Body of pancreas (tissue), 4 donors: Measurements from ENCODE around the gene BTAF1. TPM values are rescaled to one million over a fixed set of nuclear protein-coding genes. Genes with fewer than 3 reads are reported as not detected.
"Not testable (repeated sequence)": the region's sequence is repeated elsewhere in the genome, so short reads cannot be mapped to it uniquely, and the experiment has no call there.

ENCODE experiments used
- ATAC-seq: fragments of 150-250 bp; one replicate; pipeline ENCODE4 v1.9.1; 2016
- DNase-seq, 4 donors: peaks; one replicate each; pipeline ENCODE4 v3.0.0-alpha.2; 2019
- H3K27ac ChIP-seq, 4 donors: fragments of 200-600 bp; sonication (generic); 1 replicate in 3 of 4; 2 replicates in 1 of 4; pipeline versions ENCODE4 v1.5.1 to v1.6.1; 2016 to 2019; ENCODE audit warnings: mild to moderate bottlenecking in 1 of 4, mixed read lengths in 1 of 4, moderate library complexity in 1 of 4
- H3K27me3 ChIP-seq, 2 donors: fragments of 200-600 bp; sonication (generic); one replicate each; pipeline ENCODE4 v1.6.0; 2016; ENCODE audit warnings: mild to moderate bottlenecking in 1 of 2
- H3K36me3 ChIP-seq, 2 donors: fragments of 200-600 bp; sonication (generic); replicated peaks in 1 of 2; 2 replicates each; pipeline ENCODE4 v1.5.1; 2016; ENCODE audit warnings: low read depth in 2 of 2; ENCODE audit not compliant: insufficient read depth in 1 of 2
- H3K4me1 ChIP-seq: fragments of 200-600 bp; sonication (generic); one replicate; pipeline ENCODE4 v1.6.0; 2016
- H3K4me3 ChIP-seq, 2 donors: fragments of 200-600 bp; sonication (generic); 1 replicate in 1 of 2; 2 replicates in 1 of 2; pipeline ENCODE4 v1.5.1; 2016 to 2019
- H3K9me3 ChIP-seq, 3 donors: fragments of 200-600 bp; sonication (generic); 1 replicate in 2 of 3; 2 replicates in 1 of 3; pipeline ENCODE4 v1.5.1; 2016
- CTCF ChIP-seq, 7 experiments: fragments of 450-650 bp in 4 of 7; fragments of 200-600 bp in 3 of 7; sonication (generic) in 3 of 7; IDR thresholded peaks; one replicate each; pipeline ENCODE4 v1.5.1; 2016 to 2019; ENCODE audit warnings: antibody characterized with exemption in 7 of 7
- POLR2A ChIP-seq, 3 donors: fragments of 450-650 bp; IDR thresholded peaks; one replicate each; pipeline ENCODE4 v1.6.1; 2016; ENCODE audit warnings: antibody characterized with exemption in 3 of 3, mild to moderate bottlenecking in 2 of 3
- WGBS, 2 donors: methylation state at CpG; one replicate each; pipeline ENCODE4 v1.1.5; 2017; 5-methylcytosine and 5-hydroxymethylcytosine counted together
- intact Hi-C: fragments of 100-400 bp; cut with DNase I; formaldehyde crosslinking; loops from one replicate; pipeline ENCODE4 v1.15.1; 2023
- total RNA-seq, 2 donors: library from RNA; depleted of rRNA; stranded (reverse); fragments of >200 nt; gene quantifications; one replicate each; pipeline ENCODE4 v1.1.0, GENCODE V29; 2016

Gene BTAF1
- total RNA-seq, 2 donors from 2014 or later = 30.0 to 39.7 TPM

GRCh38 chr10:92027141-92027540 is 103.6 kb downstream of the BTAF1 start:
- 51 to 68% methylated on average over 4 of the region's 4 CpGs for WGBS, 2 donors
- peaks cover 0 to 18% of the 10 kb centered on the region in 2 donors for H3K36me3 ChIP-seq
- no peak overlapping the region for H3K27ac ChIP-seq
- ATAC-seq = no peak
- H3K9me3 ChIP-seq = no peaks in the 10 kb centered on the region
- H3K4me3 ChIP-seq = no peak overlapping the region
- DNase-seq = no peak
- no peaks in the 10 kb centered on the region for H3K27me3 ChIP-seq
- TF ChIP-seq CTCF (IDR thresholded peaks at IDR 0.05) (no peak), POLR2A (IDR thresholded peaks at IDR 0.05) (no peak)
- intact Hi-C loops = no loop called here
- H3K4me1 ChIP-seq = peaks cover 8% of the 10 kb centered on the region

- ATAC-seq (no peak), DNase-seq (no peak)
- Histone ChIP-seq H3K36me3 (peaks cover 0 to 14% of the 10 kb centered on the region in 2 donors), H3K4me1 (peaks cover 8% of the 10 kb centered on the region), H3K27ac (no peak overlapping the region), H3K4me3 (no peak overlapping the region), H3K27me3 (no peaks in the 10 kb centered on the region), H3K9me3 (no peaks in the 10 kb centered on the region)
- intact Hi-C loops = no loop called here
- WGBS, 2 donors = 88 to 94% methylated on average over 3 of the region's 3 CpGs
- TF ChIP-seq POLR2A (IDR thresholded peaks at IDR 0.05) = no peak
- no peak for TF ChIP-seq CTCF (IDR thresholded peaks at IDR 0.05)
Measured at GRCh38 chr10:92031580-92031979, 108.0 kb downstream of the BTAF1 start.

GRCh38 chr10:92033070-92033469 is 109.5 kb downstream of the BTAF1 start:
- H3K9me3 ChIP-seq, H3K27ac ChIP-seq, H3K4me1 ChIP-seq, DNase-seq, H3K4me3 ChIP-seq, H3K27me3 ChIP-seq, intact Hi-C loops, H3K36me3 ChIP-seq, ATAC-seq: not testable (repeated sequence)
- 58 to 63% methylated on average over 3 of the region's 3 CpGs for WGBS, 2 donors

- Histone ChIP-seq H3K4me1 (no peaks in the 10 kb centered on the region), H3K27ac (no peak overlapping the region), H3K9me3 (no peaks in the 10 kb centered on the region), H3K36me3 (no peaks in the 10 kb centered on the region), H3K27me3 (no peaks in the 10 kb centered on the region), H3K4me3 (no peak overlapping the region)
- DNase-seq (no peak), ATAC-seq (no peak)
- intact Hi-C loops = no loop called here
- 74 to 75% methylated on average over 1 of the region's 1 CpG for WGBS, 2 donors
- TF ChIP-seq POLR2A (IDR thresholded peaks at IDR 0.05) (no peak), CTCF (IDR thresholded peaks at IDR 0.05) (no peak)
Measured at GRCh38 chr10:92038949-92039348, 115.4 kb downstream of the BTAF1 start.

- intact Hi-C loops = no loop called here
- Histone ChIP-seq H3K4me3 (no peak overlapping the region), H3K27me3 (no peaks in the 10 kb centered on the region), H3K9me3 (no peaks in the 10 kb centered on the region), H3K27ac (no peak overlapping the region), H3K36me3 (no peaks in the 10 kb centered on the region), H3K4me1 (no peaks in the 10 kb centered on the region)
- ATAC-seq = no peak
- DNase-seq = no peak
- 78 to 99% methylated on average over 5 of the region's 5 CpGs for WGBS, 2 donors
- TF ChIP-seq CTCF (IDR thresholded peaks at IDR 0.05) (no peak), POLR2A (IDR thresholded peaks at IDR 0.05) (no peak)
Measured at GRCh38 chr10:92042541-92042940, 119.0 kb downstream of the BTAF1 start.
